Islet of Langerhans (tissue), 1 donor: ENCODE data around the gene DOCK4.

Experiments used
- FAIRE-seq: peaks from one replicate; lab custom pipeline; 2011; peaks lifted over from hg19 to GRCh38; lab: Jason Lieb, UNC

DOCK4 gene

GRCh38 chr7:112047421-112047820 is 158.8 kb downstream of the DOCK4 start:
- no peak for FAIRE-seq

GRCh38 chr7:112045222-112045621 is 161.0 kb downstream of the DOCK4 start:
- no peak for FAIRE-seq

GRCh38 chr7:112042631-112043030 is 163.6 kb downstream of the DOCK4 start:
- no peak for FAIRE-seq

- no peak for FAIRE-seq
Measured at GRCh38 chr7:112038353-112038752, 167.8 kb downstream of the DOCK4 start.

- peak; percentile 30 for FAIRE-seq
Measured at GRCh38 chr7:112036071-112036470, 170.1 kb downstream of the DOCK4 start.

GRCh38 chr7:112031689-112032088 is 174.5 kb downstream of the DOCK4 start:
- FAIRE-seq: no peak

- no peak for FAIRE-seq
Measured at GRCh38 chr7:112025556-112025955, 180.6 kb downstream of the DOCK4 start.

- FAIRE-seq: no peak
Measured at GRCh38 chr7:112023786-112024185, 182.4 kb downstream of the DOCK4 start.

GRCh38 chr7:112023282-112023681 is 182.9 kb downstream of the DOCK4 start:
- FAIRE-seq: no peak

- FAIRE-seq: no peak
Measured at GRCh38 chr7:112022128-112022527, 184.1 kb downstream of the DOCK4 start.

GRCh38 chr7:112021379-112022044 is 184.7 kb downstream of the DOCK4 start:
- FAIRE-seq: no peak

GRCh38 chr7:112020800-112021199 is 185.4 kb downstream of the DOCK4 start:
- no peak for FAIRE-seq

- FAIRE-seq: no peak
Measured at GRCh38 chr7:112019932-112020331, 186.3 kb downstream of the DOCK4 start.

- no peak for FAIRE-seq
Measured at GRCh38 chr7:112018305-112019030, 187.7 kb downstream of the DOCK4 start.

- FAIRE-seq: no peak
Measured at GRCh38 chr7:112015146-112015545, 191.1 kb downstream of the DOCK4 start.

- no peak for FAIRE-seq
Measured at GRCh38 chr7:112014347-112014746, 191.9 kb downstream of the DOCK4 start.

GRCh38 chr7:112013274-112013673 is 192.9 kb downstream of the DOCK4 start:
- no peak for FAIRE-seq

GRCh38 chr7:112012242-112012641 is 194.0 kb downstream of the DOCK4 start:
- FAIRE-seq: no peak

- FAIRE-seq: no peak
Measured at GRCh38 chr7:112010994-112011393, 195.2 kb downstream of the DOCK4 start.

GRCh38 chr7:112010109-112010508 is 196.1 kb downstream of the DOCK4 start:
- no peak for FAIRE-seq

GRCh38 chr7:112009081-112009480 is 197.1 kb downstream of the DOCK4 start:
- FAIRE-seq: no peak

- FAIRE-seq: no peak
Measured at GRCh38 chr7:112007185-112007584, 199.0 kb downstream of the DOCK4 start.

GRCh38 chr7:112006071-112006470 is 200.1 kb downstream of the DOCK4 start:
- FAIRE-seq: no peak

- no peak for FAIRE-seq
Measured at GRCh38 chr7:112005205-112005775, 200.9 kb downstream of the DOCK4 start.
